ENCODE data around the gene RASGRP4.

RASGRP4 gene

GRCh38 chr19:38417146-38417543 lies 8.9 kb downstream of the RASGRP4 start:
- H3K4me3 ChIP-seq (ENCODE audit: low read depth, low read length, poor library complexity, severe bottlenecking) = no peak overlapping the region
- H4K20me1 ChIP-seq (ENCODE audit: insufficient read depth, low read length) = no peaks in the 10 kb centered on the region
- peaks cover 14% of the 10 kb centered on the region for H3K4me1 ChIP-seq (ENCODE audit: insufficient read depth, low read length, severe bottlenecking)
- no peaks in the 10 kb centered on the region for H3F3A ChIP-seq (ENCODE audit: insufficient read depth, low read length)
- H2AFZ ChIP-seq (ENCODE audit: low read length) = no peak overlapping the region
- TF ChIP-seq CTCF (IDR thresholded peaks at IDR 0.05; ENCODE audit: low read length) (no peak), EZH2 (IDR thresholded peaks at IDR 0.05; ENCODE audit: borderline replicate concordance, low read length) (no peak)
- no peaks in the 10 kb centered on the region for H3K9me2 ChIP-seq (ENCODE audit: low read depth, low read length)
- H3K27ac ChIP-seq (ENCODE audit: low read depth, low read length, poor library complexity, severe bottlenecking) = no peak overlapping the region
- H3K27me3 ChIP-seq (ENCODE audit: insufficient read depth, low read length) = no peaks in the 10 kb centered on the region; the same call in 1 of the 2 replicates
- H3K9me3 ChIP-seq (ENCODE audit: low read length) = no peaks in the 10 kb centered on the region
- H3K4me2 ChIP-seq (ENCODE audit: low read length) = peak overlapping the region; percentile 62; the same call in 1 of the 2 replicates
- no peaks in the 10 kb centered on the region for H3K79me2 ChIP-seq (ENCODE audit: insufficient read depth, low read length)
- H3K36me3 ChIP-seq (ENCODE audit: insufficient read depth, low read length) = no peaks in the 10 kb centered on the region
- H3K9ac ChIP-seq (ENCODE audit: low read length) = no peak overlapping the region

GRCh38 chr19:38413416-38413815 lies 12.6 kb downstream of the RASGRP4 start:
- no peak overlapping the region for H3K4me3 ChIP-seq (ENCODE audit: low read depth, low read length, poor library complexity, severe bottlenecking)
- H3K27me3 ChIP-seq (ENCODE audit: insufficient read depth, low read length) = no peaks in the 10 kb centered on the region; the same call in 1 of the 2 replicates
- no peaks in the 10 kb centered on the region for H3F3A ChIP-seq (ENCODE audit: insufficient read depth, low read length)
- H2AFZ ChIP-seq (ENCODE audit: low read length) = no peak overlapping the region
- no peaks in the 10 kb centered on the region for H3K36me3 ChIP-seq (ENCODE audit: insufficient read depth, low read length)
- H3K9me2 ChIP-seq (ENCODE audit: low read depth, low read length) = no peaks in the 10 kb centered on the region
- no peaks in the 10 kb centered on the region for H4K20me1 ChIP-seq (ENCODE audit: insufficient read depth, low read length)
- H3K79me2 ChIP-seq (ENCODE audit: insufficient read depth, low read length) = no peaks in the 10 kb centered on the region
- peaks cover 12% of the 10 kb centered on the region for H3K4me1 ChIP-seq (ENCODE audit: insufficient read depth, low read length, severe bottlenecking)
- no peak overlapping the region for H3K9ac ChIP-seq (ENCODE audit: low read length)
- no peaks in the 10 kb centered on the region for H3K9me3 ChIP-seq (ENCODE audit: low read length)
- H3K27ac ChIP-seq (ENCODE audit: low read depth, low read length, poor library complexity, severe bottlenecking) = no peak overlapping the region
- H3K4me2 ChIP-seq (ENCODE audit: low read length) = no peak overlapping the region
- no peak for TF ChIP-seq CTCF (IDR thresholded peaks at IDR 0.05; ENCODE audit: low read length)
- TF ChIP-seq EZH2 (IDR thresholded peaks at IDR 0.05; ENCODE audit: borderline replicate concordance, low read length) = no peak

- Histone ChIP-seq H2AFZ (ENCODE audit: low read length) (no peak overlapping the region), H3K27me3 (ENCODE audit: insufficient read depth, low read length) (no peaks in the 10 kb centered on the region; the same call in 1 of the 2 replicates), H3F3A (ENCODE audit: insufficient read depth, low read length) (no peaks in the 10 kb centered on the region), H3K27ac (ENCODE audit: low read depth, low read length, poor library complexity, severe bottlenecking) (no peak overlapping the region), H4K20me1 (ENCODE audit: insufficient read depth, low read length) (no peaks in the 10 kb centered on the region), H3K79me2 (ENCODE audit: insufficient read depth, low read length) (no peaks in the 10 kb centered on the region), H3K4me3 (ENCODE audit: low read depth, low read length, poor library complexity, severe bottlenecking) (no peak overlapping the region), H3K9me2 (ENCODE audit: low read depth, low read length) (no peaks in the 10 kb centered on the region), H3K9me3 (ENCODE audit: low read length) (no peaks in the 10 kb centered on the region), H3K4me1 (ENCODE audit: insufficient read depth, low read length, severe bottlenecking) (peaks cover 8% of the 10 kb centered on the region), H3K9ac (ENCODE audit: low read length) (no peak overlapping the region), H3K4me2 (ENCODE audit: low read length) (no peak overlapping the region), H3K36me3 (ENCODE audit: insufficient read depth, low read length) (no peaks in the 10 kb centered on the region)
- TF ChIP-seq CTCF (IDR thresholded peaks at IDR 0.05; ENCODE audit: low read length) (no peak), EZH2 (IDR thresholded peaks at IDR 0.05; ENCODE audit: borderline replicate concordance, low read length) (no peak)
Measured at GRCh38 chr19:38412961-38413360, 13.1 kb downstream of the RASGRP4 start.
